Heart left ventricle (tissue), 16 donors: ENCODE data around the gene ARHGEF28. TPM values are rescaled to one million over a fixed set of nuclear protein-coding genes. Genes with fewer than 3 reads are reported as not detected.

Experiments
- ATAC-seq, 4 donors: fragments of 200-7000 bp; cut with Tn5 transposase; one replicate each; pipeline ENCODE4 v1.9.1; 2020 to 2022; ENCODE audit warnings: moderate library complexity in 4 of 4, mild to moderate bottlenecking in 3 of 4, moderate number of reproducible peaks in 1 of 4
- DNase-seq, 5 donors: peaks; one replicate each; pipeline ENCODE4 v3.0.0-alpha.2; 2020
- H3K27ac ChIP-seq, 12 donors: fragments of 200-600 bp; sonication (generic) in 4 of 12; one replicate each; pipeline versions ENCODE4 v1.5.0 to v1.8.0; 2016 to 2022; ENCODE audit warnings: mild to moderate bottlenecking in 2 of 12
- H3K27me3 ChIP-seq, 9 donors: fragments of 200-600 bp; sonication (generic) in 2 of 9; one replicate each; pipeline versions ENCODE4 v1.5.1 to v1.8.0; 2016 to 2022; ENCODE audit warnings: mild to moderate bottlenecking in 3 of 9
- H3K36me3 ChIP-seq, 9 donors: fragments of 200-600 bp; sonication (generic) in 2 of 9; one replicate each; pipeline versions ENCODE4 v1.5.0 to v1.8.0; 2018 to 2022; ENCODE audit warnings: mild to moderate bottlenecking in 2 of 9
- H3K4me1 ChIP-seq, 12 donors: fragments of 200-600 bp; sonication (generic) in 4 of 12; one replicate each; pipeline versions ENCODE4 v1.5.0 to v1.8.0; 2016 to 2022; ENCODE audit warnings: mild to moderate bottlenecking in 3 of 12
- H3K4me3 ChIP-seq, 12 donors: fragments of 200-600 bp; sonication (generic) in 4 of 12; one replicate each; pipeline versions ENCODE4 v1.5.0 to v1.8.0; 2017 to 2022; ENCODE audit warnings: mild to moderate bottlenecking in 9 of 12, moderate library complexity in 4 of 12
- H3K9me3 ChIP-seq, 12 donors: fragments of 200-600 bp; sonication (generic) in 4 of 12; one replicate each; pipeline versions ENCODE4 v1.5.0 to v1.8.0; 2016 to 2022; ENCODE audit warnings: mild to moderate bottlenecking in 1 of 12
- POLR2A ChIP-seq, 2 donors: fragments of 450-650 bp; IDR thresholded peaks; one replicate each; pipeline ENCODE4 v1.6.1; 2017; ENCODE audit warnings: antibody characterized with exemption in 2 of 2, mild to moderate bottlenecking in 2 of 2, moderate library complexity in 2 of 2
- WGBS, 4 donors: extraction: QIAGEN DNeasy Blood & Tissue Kit in 2 of 4; methylation state at CpG; one replicate each; pipeline versions ENCODE4 v1.1.5 to v1.1.7; 2013 to 2018; 5-methylcytosine and 5-hydroxymethylcytosine counted together
- intact Hi-C, 10 donors: fragments of 100-400 bp; cut with DNase I; formaldehyde crosslinking; loops; one replicate each; pipeline versions ENCODE4 v1.11.1 to v1.14.2; 2022
- polyA plus RNA-seq, 2 donors: library from polyadenylated mRNA; stranded (reverse); fragments of 200-250 nt; gene quantifications; one replicate each; pipeline ENCODE4 v1.2.3, GENCODE V29; 2013
- total RNA-seq, 9 donors: library from RNA; depleted of rRNA in 2 of 9; stranded (reverse); fragments of >200 nt in 2 of 9; fragmentation: NEBNext Ultra II Directional in 3 of 9; extraction: Animal tissue kit (Norgen Biotek cat#: 25700) in 3 of 9; gene quantifications; one replicate each; pipeline versions ENCODE4 v1.1.0 to v1.2.4, GENCODE V29; 2016 to 2023
- TF ChIP-seq, protein P1 (sequence below), 12 donors: fragments of 200-600 bp; sonication (generic) in 4 of 12; IDR thresholded peaks; one replicate each; pipeline versions ENCODE4 v1.5.0 to v1.8.0; 2018 to 2022; ENCODE audit warnings: antibody characterized with exemption in 12 of 12, mild to moderate bottlenecking in 5 of 12
- donor health status: ischemic (EF 13 %, LVEDD 7.1; RV severe dilation, severe dysfunction).
- donor health status: healthy with polysubstance abuse.
- donor health status: DM: no; HTN: yes; CAD: no.
- donor health status: DM: no; HTN: no; CAD: no.
- donor health status: ischemic (EF 25% LVEDD 6.9; RV normal size, moderate dysfunction).
- donor health status: ischemic (EF 25% LVEDD 5.7; RV mildly dilated, moderate dysfunction).
- donor health status: healthy.
- donor health status: DM: yes; HTN: yes; CAD: no.
- donor health status: ischemic (EF 35%, LVEDD 5.7; RV mildly dilated, moderate dysfunction).
- donor health status: nonischemic (EF 11% LVEDD 7.7; RV severe dilation, severe dysfunction).
- donor health status: DM: yes; HTN: yes; CAD: no.
- donor health status: PGD.
- donor health status: ischemic (EF 29% LVEDD 5.4; RV normal size, mild dysfunction).
- donor health status: nonischemic (EF 23%, LVEDD 6.1; RV moderate dilation, normal function).

ARHGEF28 gene
- total and polyA plus RNA-seq, 11 donors, result 0.51 to 7.7 (median 1.7) TPM

DNA sequence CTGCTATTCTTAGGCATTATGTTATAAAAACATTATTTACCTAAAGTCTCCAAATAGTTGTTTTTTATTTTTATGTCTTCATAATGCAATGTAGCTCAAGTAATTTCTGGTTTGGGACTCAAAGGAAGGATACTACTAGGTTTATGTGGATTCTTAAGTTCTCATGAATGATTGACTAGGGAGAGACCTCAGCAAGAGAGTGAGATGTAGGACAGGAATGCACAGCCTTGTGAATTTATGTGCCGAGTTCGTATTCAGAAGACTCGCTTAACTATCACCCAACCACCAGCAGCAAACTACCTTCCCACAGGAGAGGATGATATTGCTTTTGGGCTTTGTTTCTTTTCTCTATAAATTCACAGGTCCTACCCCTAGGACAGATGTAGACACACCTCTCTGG, 282.9 kb downstream of the ARHGEF28 start:
- 95 to 100% (median 97%) methylated on average over 3 of the region's 3 CpGs for WGBS, 4 donors
- no peak for TF ChIP-seq POLR2A (IDR thresholded peaks at IDR 0.05)
- TF ChIP-seq, protein P1, sequence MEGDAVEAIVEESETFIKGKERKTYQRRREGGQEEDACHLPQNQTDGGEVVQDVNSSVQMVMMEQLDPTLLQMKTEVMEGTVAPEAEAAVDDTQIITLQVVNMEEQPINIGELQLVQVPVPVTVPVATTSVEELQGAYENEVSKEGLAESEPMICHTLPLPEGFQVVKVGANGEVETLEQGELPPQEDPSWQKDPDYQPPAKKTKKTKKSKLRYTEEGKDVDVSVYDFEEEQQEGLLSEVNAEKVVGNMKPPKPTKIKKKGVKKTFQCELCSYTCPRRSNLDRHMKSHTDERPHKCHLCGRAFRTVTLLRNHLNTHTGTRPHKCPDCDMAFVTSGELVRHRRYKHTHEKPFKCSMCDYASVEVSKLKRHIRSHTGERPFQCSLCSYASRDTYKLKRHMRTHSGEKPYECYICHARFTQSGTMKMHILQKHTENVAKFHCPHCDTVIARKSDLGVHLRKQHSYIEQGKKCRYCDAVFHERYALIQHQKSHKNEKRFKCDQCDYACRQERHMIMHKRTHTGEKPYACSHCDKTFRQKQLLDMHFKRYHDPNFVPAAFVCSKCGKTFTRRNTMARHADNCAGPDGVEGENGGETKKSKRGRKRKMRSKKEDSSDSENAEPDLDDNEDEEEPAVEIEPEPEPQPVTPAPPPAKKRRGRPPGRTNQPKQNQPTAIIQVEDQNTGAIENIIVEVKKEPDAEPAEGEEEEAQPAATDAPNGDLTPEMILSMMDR (IDR thresholded peaks at IDR 0.05), result no peak
- Histone ChIP-seq H3K9me3 (peaks cover 0 to 4% (median 0%) of the 10 kb centered on the region in 12 donors), H3K27ac (no peak overlapping the region), H3K27me3 (no peaks in the 10 kb centered on the region), H3K4me1 (peaks cover 0 to 6% (median 0%) of the 10 kb centered on the region in 12 donors), H3K4me3 (no peak overlapping the region), H3K36me3 (peaks cover 0 to 20% (median 0%) of the 10 kb centered on the region in 9 donors)
- intact Hi-C loops, result loop anchor here in 8 of 10 donors (10.0 kb wide), 3 partner anchors 126 to 1006 kb away; no protein-coding TSS in a partner anchor
- ATAC-seq (no peak), DNase-seq (no peak)

DNA sequence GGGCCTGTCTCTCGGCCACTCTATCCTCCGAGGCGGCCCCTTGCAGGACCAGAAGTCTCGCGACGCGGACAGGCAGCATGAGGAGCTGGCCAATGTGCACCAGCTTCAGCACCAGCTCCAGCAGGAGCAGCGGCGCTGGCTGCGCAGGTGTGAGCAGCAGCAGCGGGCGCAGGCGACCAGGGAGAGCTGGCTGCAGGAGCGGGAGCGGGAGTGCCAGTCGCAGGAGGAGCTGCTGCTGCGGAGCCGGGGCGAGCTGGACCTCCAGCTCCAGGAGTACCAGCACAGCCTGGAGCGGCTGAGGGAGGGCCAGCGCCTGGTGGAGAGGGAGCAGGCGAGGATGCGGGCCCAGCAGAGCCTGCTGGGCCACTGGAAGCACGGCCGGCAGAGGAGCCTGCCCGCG, 283.5 kb downstream of the ARHGEF28 start:
- Histone ChIP-seq H3K36me3 (peaks cover 0 to 20% (median 0%) of the 10 kb centered on the region in 9 donors), H3K4me3 (no peak overlapping the region), H3K27ac (no peak overlapping the region), H3K9me3 (peaks cover 0 to 4% (median 0%) of the 10 kb centered on the region in 12 donors), H3K27me3 (no peaks in the 10 kb centered on the region), H3K4me1 (peaks cover 0 to 6% (median 0%) of the 10 kb centered on the region in 12 donors)
- WGBS, 4 donors, result 89 to 97% (median 95%) methylated on average over 27 of the region's 27 CpGs
- TF ChIP-seq, protein P1 (IDR thresholded peaks at IDR 0.05), result no peak
- no peak for TF ChIP-seq POLR2A (IDR thresholded peaks at IDR 0.05)
- intact Hi-C loops, result loop anchor here in 8 of 10 donors (10.0 kb wide), 3 partner anchors 125 to 1005 kb away; no protein-coding TSS in a partner anchor
- ATAC-seq (no peak), DNase-seq (peak in 1 of 5 donors; percentile 60)

DNA sequence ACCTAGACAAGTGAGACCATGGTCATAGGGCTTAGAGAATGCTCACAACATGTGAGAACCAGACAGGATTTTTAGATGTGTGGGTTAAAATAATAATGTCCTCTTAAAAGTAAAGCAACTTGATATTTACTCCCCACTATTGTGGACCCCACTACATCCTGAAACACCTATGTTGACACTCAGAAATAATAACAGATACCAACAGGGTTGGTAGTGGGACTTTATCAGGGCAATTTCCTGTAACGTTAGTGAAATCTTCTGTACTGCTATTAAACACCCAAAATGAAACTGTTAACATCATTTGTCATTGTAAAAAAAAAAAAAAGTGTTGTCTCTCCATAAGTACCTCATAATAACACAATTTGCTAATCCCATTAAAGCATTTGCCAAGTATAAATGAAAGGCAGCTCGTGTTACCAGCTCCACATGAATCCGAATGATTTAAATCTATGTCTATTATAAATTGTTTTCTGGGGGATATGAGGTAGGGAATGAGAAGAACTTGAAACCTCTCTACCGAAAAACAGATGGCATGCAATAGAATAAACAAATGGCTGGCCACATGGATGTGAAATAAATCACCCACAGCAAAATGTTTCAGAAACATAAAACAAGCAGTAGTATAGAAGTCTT, 285.9 kb downstream of the ARHGEF28 start:
- no peak for DNase-seq
- H3K27ac ChIP-seq, result no peak overlapping the region
- peaks cover 0 to 4% (median 0%) of the 10 kb centered on the region in 12 donors for H3K9me3 ChIP-seq
- peaks cover 0 to 13% (median 0%) of the 10 kb centered on the region in 9 donors for H3K36me3 ChIP-seq
- no peak overlapping the region for H3K4me3 ChIP-seq
- TF ChIP-seq, protein P1 (IDR thresholded peaks at IDR 0.05), result no peak
- no peak for TF ChIP-seq POLR2A (IDR thresholded peaks at IDR 0.05)
- no peak for ATAC-seq
- 73 to 74% (median 73%) methylated on average over 4 of the region's 4 CpGs for WGBS, 4 donors
- H3K27me3 ChIP-seq, result no peaks in the 10 kb centered on the region
- intact Hi-C loops, result loop anchor here in 1 of 10 donors (5.0 kb wide), 1 partner anchor 115 kb away; no protein-coding TSS in a partner anchor
- peaks cover 0 to 6% (median 0%) of the 10 kb centered on the region in 12 donors for H3K4me1 ChIP-seq

DNA sequence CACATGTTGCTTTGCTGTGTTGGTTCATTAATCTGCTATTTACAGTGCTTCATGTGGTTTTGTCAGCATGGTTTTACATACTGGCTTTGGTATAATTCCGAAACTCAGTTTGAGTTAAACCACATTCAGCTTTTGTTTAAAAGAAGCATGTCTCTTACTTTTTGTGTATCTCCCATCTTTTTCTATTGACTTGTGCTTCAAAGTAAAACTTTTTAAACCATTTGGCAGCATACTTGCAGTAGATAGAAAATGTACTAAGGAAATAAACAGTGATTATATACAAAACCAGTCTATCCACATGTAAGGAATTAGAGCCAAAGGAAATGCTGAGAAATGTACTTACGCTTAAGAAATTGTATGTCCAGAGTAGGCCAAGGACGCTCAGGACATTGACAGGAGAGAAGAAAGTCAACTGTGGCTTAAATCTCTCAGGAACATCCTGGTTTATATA, 286.9 kb downstream of the ARHGEF28 start:
- TF ChIP-seq, protein P1 (IDR thresholded peaks at IDR 0.05), result no peak
- no peaks in the 10 kb centered on the region for H3K27me3 ChIP-seq
- peaks cover 0 to 13% (median 0%) of the 10 kb centered on the region in 9 donors for H3K36me3 ChIP-seq
- H3K4me1 ChIP-seq, result peaks cover 0 to 12% (median 4%) of the 10 kb centered on the region in 12 donors
- no peak for DNase-seq
- ATAC-seq, result no peak
- no peak overlapping the region for H3K27ac ChIP-seq
- no peaks in the 10 kb centered on the region for H3K9me3 ChIP-seq
- H3K4me3 ChIP-seq, result no peak overlapping the region
- WGBS, 4 donors, result 81 to 97% (median 87%) methylated on average over 3 of the region's 3 CpGs
- intact Hi-C loops, result loop anchor here in 1 of 10 donors (5.0 kb wide), 1 partner anchor 114 kb away; no protein-coding TSS in a partner anchor
